ENCODE data around the gene NUDT11.

DNA sequence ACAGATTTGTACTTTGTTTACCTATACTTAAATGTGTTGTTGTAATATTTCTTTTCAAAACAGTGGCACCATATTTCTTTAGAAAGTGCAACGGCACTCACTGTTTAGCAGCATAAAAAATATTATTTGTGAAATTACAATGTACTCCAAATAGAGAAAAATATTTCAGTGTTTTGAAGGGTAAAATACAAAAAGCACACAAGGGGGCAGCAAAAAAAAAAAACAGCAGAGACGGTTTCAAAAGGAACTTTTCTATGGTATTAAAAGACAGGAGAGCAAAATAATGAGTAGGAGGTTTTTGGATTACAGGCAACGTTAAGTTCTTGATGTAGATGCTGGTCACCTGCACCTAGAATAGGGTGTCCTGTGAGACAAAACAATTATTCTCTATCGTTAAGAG, 2.0 kb downstream of the NUDT11 start:
- TF ChIP-seq POLR2A (IDR thresholded peaks at IDR 0.05) (no peak), CTCF (IDR thresholded peaks at IDR 0.05) (no peak)

Data from lower leg skin (tissue), 3 donors.